ENCODE measurements around the gene UVRAG.
"Not testable (repeated sequence)": the region's sequence is repeated elsewhere in the genome, so short reads cannot be mapped to it uniquely, and the experiment has no call there.

The UVRAG gene

GRCh38 chr11:75879737-75880136, 64.7 kb downstream of the UVRAG start:
- no peak for DNase-seq (ENCODE audit: low read depth)

GRCh38 chr11:75880343-75880742, 65.3 kb downstream of the UVRAG start:
- not testable (repeated sequence) for DNase-seq (ENCODE audit: low read depth)

- DNase-seq (ENCODE audit: low read depth): no peak
These were observed 69.3 kb downstream of the UVRAG start for GRCh38 chr11:75884321-75884720.

GRCh38 chr11:75888416-75888815, 73.4 kb downstream of the UVRAG start:
- no peak for DNase-seq (ENCODE audit: low read depth)

GRCh38 chr11:75891947-75892739, 77.1 kb downstream of the UVRAG start:
- no peak for DNase-seq (ENCODE audit: low read depth)

GRCh38 chr11:75893251-75893650, 78.2 kb downstream of the UVRAG start:
- DNase-seq (ENCODE audit: low read depth): no peak

- no peak for DNase-seq (ENCODE audit: low read depth)
These were observed 79.1 kb downstream of the UVRAG start for GRCh38 chr11:75894036-75894585.

- DNase-seq (ENCODE audit: low read depth): peak; percentile 19
These were observed 81.9 kb downstream of the UVRAG start for GRCh38 chr11:75896843-75897419.

- no peak for DNase-seq (ENCODE audit: low read depth)
These were observed 83.9 kb downstream of the UVRAG start for GRCh38 chr11:75898871-75899270.

- no peak for DNase-seq (ENCODE audit: low read depth)
These were observed 84.8 kb downstream of the UVRAG start for GRCh38 chr11:75899806-75900205.

GRCh38 chr11:75900848-75901247, 85.8 kb downstream of the UVRAG start:
- DNase-seq (ENCODE audit: low read depth): no peak

- DNase-seq (ENCODE audit: low read depth): no peak
These were observed 87.6 kb downstream of the UVRAG start for GRCh38 chr11:75902631-75903030.

- no peak for DNase-seq (ENCODE audit: low read depth)
These were observed 88.3 kb downstream of the UVRAG start for GRCh38 chr11:75903276-75903675.

GRCh38 chr11:75905434-75905833, 90.4 kb downstream of the UVRAG start:
- DNase-seq (ENCODE audit: low read depth): no peak

GRCh38 chr11:75907906-75908527, 93.0 kb downstream of the UVRAG start:
- DNase-seq (ENCODE audit: low read depth): no peak

GRCh38 chr11:75910426-75911145, 95.6 kb downstream of the UVRAG start:
- DNase-seq (ENCODE audit: low read depth): no peak

GRCh38 chr11:75911459-75911858, 96.4 kb downstream of the UVRAG start:
- DNase-seq (ENCODE audit: low read depth): no peak

GRCh38 chr11:75913984-75914383, 99.0 kb downstream of the UVRAG start:
- DNase-seq (ENCODE audit: low read depth): no peak

GRCh38 chr11:75916882-75917281, 101.9 kb downstream of the UVRAG start:
- no peak for DNase-seq (ENCODE audit: low read depth)

GRCh38 chr11:75918331-75918730, 103.3 kb downstream of the UVRAG start:
- no peak for DNase-seq (ENCODE audit: low read depth)

- no peak for DNase-seq (ENCODE audit: low read depth)
These were observed 104.5 kb downstream of the UVRAG start for GRCh38 chr11:75919525-75919924.

- no peak for DNase-seq (ENCODE audit: low read depth)
These were observed 105.8 kb downstream of the UVRAG start for GRCh38 chr11:75920848-75921247.
